ENCODE data around the gene ITGA3. TPM values are rescaled to one million over a fixed set of nuclear protein-coding genes. Genes with fewer than 3 reads are reported as not detected.
A peak's percentile ranks its signal among the peaks of the same experiment; 100 is the strongest.

Gene ITGA3
- total and polyA plus RNA-seq, 2 of the 13 experiments (the other 11 are each of a cell fraction or from before 2014, with no cell fraction given), result 0.48 to 0.69 TPM

DNA sequence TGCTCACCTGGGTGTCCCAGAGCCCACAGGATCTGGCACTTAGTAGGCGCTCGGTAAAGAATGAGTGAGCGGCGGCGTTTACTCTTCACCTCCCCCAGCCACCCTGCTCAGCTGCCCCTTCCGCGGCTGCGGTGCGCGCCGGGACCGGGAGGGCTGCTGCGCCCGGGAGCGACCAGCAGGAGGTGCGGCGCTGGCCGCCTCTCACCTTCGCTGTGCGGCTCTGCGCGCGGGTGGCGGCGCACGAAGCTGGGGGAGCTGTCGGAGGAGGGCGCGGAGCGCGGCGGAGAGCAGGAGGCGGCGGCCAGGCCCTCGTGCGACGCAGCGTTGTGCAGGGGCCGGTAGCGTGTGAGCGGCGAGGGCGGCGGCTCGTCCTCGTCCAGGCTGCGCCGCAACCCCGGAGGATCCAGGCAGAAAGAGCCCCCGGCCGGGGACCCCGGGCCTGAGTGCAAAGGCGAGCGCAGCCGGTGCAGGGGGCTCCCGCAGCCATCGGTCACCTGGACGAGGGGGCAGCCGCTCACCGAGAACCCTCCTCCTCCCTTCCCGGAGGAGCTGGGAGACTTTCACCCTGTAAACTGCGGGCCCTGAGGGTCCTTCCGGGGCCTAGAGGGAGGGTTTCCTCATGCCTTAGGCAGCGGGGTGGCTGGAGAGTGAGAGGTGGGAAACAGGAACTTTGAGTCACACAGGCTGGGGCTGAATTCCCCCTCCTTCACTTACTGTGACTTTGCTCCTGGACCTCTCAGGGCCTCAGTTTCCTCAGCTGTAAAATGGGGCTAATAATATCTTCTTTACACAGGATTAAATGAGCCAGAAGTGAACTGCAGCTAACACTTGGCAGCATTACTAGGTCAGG lies 61.5 kb downstream of the ITGA3 start (continued):
- TF ChIP-seq ZNF678 (CRISPR knock-in tag; IDR thresholded peaks at IDR 0.05) (no peak), DNMT1 (CRISPR knock-in tag; IDR thresholded peaks at IDR 0.05) (peak; percentile 62; the same call in 1 of the 2 replicates), ZMYM3 (CRISPR knock-in tag; IDR thresholded peaks at IDR 0.05) (no peak; the same call in 1 of the 2 replicates), YEATS4 (CRISPR knock-in tag; IDR thresholded peaks at IDR 0.05; ENCODE audit: borderline replicate concordance) (peak; percentile 26; the same call in 1 of the 2 replicates), KLF11 (CRISPR knock-in tag; IDR thresholded peaks at IDR 0.05) (no peak), ZNF629 (CRISPR knock-in tag; conservative IDR thresholded peaks at IDR 0.05) (peak; percentile 89), ZBTB38 (CRISPR knock-in tag; IDR thresholded peaks at IDR 0.05) (peak; percentile 83), ELF1 (CRISPR knock-in tag; IDR thresholded peaks at IDR 0.05) (no peak), RBAK (CRISPR knock-in tag; IDR thresholded peaks at IDR 0.05) (no peak), ZNF737 (CRISPR knock-in tag; IDR thresholded peaks at IDR 0.05; ENCODE audit: borderline replicate concordance) (no peak), SAFB2 (CRISPR knock-in tag; IDR thresholded peaks at IDR 0.05; ENCODE audit: borderline replicate concordance, low read depth) (peak; percentile 85), ZNF549 (CRISPR knock-in tag; IDR thresholded peaks at IDR 0.05) (no peak), SYNCRIP (IDR thresholded peaks at IDR 0.05; ENCODE audit: insufficient read depth, low read depth, low read length) (no peak), IKZF4 (CRISPR knock-in tag; IDR thresholded peaks at IDR 0.05; ENCODE audit: borderline replicate concordance, low read depth, not compliant biosample characterization) (peak; percentile 82)
- TF ChIP-seq, protein P1, sequence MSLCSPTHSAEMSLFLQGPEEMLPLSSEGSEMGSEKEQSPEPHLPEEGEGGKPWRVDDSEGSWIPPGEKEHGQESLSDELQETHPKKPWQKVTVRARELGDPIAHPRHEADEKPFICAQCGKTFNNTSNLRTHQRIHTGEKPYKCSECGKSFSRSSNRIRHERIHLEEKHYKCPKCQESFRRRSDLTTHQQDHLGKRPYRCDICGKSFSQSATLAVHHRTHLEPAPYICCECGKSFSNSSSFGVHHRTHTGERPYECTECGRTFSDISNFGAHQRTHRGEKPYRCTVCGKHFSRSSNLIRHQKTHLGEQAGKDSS (CRISPR knock-in tag; IDR thresholded peaks at IDR 0.05; ENCODE audit: borderline replicate concordance, low read depth), result peak; percentile 74; the same call in 1 of the 2 replicates
- TF ChIP-seq, protein P2, sequence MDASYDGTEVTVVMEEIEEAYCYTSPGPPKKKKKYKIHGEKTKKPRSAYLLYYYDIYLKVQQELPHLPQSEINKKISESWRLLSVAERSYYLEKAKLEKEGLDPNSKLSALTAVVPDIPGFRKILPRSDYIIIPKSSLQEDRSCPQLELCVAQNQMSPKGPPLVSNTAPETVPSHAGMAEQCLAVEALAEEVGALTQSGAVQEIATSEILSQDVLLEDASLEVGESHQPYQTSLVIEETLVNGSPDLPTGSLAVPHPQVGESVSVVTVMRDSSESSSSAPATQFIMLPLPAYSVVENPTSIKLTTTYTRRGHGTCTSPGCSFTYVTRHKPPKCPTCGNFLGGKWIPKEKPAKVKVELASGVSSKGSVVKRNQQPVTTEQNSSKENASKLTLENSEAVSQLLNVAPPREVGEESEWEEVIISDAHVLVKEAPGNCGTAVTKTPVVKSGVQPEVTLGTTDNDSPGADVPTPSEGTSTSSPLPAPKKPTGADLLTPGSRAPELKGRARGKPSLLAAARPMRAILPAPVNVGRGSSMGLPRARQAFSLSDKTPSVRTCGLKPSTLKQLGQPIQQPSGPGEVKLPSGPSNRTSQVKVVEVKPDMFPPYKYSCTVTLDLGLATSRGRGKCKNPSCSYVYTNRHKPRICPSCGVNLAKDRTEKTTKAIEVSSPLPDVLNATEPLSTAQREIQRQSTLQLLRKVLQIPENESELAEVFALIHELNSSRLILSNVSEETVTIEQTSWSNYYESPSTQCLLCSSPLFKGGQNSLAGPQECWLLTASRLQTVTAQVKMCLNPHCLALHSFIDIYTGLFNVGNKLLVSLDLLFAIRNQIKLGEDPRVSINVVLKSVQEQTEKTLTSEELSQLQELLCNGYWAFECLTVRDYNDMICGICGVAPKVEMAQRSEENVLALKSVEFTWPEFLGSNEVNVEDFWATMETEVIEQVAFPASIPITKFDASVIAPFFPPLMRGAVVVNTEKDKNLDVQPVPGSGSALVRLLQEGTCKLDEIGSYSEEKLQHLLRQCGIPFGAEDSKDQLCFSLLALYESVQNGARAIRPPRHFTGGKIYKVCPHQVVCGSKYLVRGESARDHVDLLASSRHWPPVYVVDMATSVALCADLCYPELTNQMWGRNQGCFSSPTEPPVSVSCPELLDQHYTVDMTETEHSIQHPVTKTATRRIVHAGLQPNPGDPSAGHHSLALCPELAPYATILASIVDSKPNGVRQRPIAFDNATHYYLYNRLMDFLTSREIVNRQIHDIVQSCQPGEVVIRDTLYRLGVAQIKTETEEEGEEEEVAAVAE (CRISPR knock-in tag; IDR thresholded peaks at IDR 0.05; ENCODE audit: borderline replicate concordance), result no peak
- TF ChIP-seq, protein P3, sequence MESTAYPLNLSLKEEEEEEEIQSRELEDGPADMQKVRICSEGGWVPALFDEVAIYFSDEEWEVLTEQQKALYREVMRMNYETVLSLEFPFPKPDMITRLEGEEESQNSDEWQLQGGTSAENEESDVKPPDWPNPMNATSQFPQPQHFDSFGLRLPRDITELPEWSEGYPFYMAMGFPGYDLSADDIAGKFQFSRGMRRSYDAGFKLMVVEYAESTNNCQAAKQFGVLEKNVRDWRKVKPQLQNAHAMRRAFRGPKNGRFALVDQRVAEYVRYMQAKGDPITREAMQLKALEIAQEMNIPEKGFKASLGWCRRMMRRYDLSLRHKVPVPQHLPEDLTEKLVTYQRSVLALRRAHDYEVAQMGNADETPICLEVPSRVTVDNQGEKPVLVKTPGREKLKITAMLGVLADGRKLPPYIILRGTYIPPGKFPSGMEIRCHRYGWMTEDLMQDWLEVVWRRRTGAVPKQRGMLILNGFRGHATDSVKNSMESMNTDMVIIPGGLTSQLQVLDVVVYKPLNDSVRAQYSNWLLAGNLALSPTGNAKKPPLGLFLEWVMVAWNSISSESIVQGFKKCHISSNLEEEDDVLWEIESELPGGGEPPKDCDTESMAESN (CRISPR knock-in tag; conservative IDR thresholded peaks at IDR 0.05), result 0 out of 2 replicates have a peak, but pooled peaks have one; percentile 54
- TF ChIP-seq, protein P4, sequence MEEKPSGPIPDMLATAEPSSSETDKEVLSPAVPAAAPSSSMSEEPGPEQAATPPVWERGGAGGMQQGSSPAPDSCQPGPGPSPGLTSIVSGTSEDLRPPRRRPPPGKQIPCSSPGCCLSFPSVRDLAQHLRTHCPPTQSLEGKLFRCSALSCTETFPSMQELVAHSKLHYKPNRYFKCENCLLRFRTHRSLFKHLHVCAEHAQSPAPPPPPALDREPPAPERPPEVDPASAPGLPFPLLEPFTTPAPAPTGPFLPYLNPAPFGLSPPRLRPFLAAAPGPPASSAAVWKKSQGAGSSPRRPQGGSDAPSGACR (CRISPR knock-in tag; IDR thresholded peaks at IDR 0.05), result no peak
